Stomach (tissue), 4 donors: ENCODE results near the gene EMC6.

Experiments used
- POLR2A ChIP-seq, 4 donors: fragments of 450-650 bp; IDR thresholded peaks; one replicate each; pipeline ENCODE4 v1.6.1; 2016; ENCODE audit warnings: antibody characterized with exemption in 4 of 4, control low read depth in 2 of 4, mild to moderate bottlenecking in 1 of 4, moderate library complexity in 1 of 4
- TF ChIP-seq, protein P1 (sequence below), 7 experiments: fragments of 450-650 bp in 4 of 7; fragments of 200-600 bp in 3 of 7; sonication (generic) in 3 of 7; IDR thresholded peaks; one replicate each; pipeline ENCODE4 v1.5.1; 2016 to 2019; ENCODE audit warnings: antibody characterized with exemption in 7 of 7, control low read depth in 2 of 7, mild to moderate bottlenecking in 1 of 7

DNA sequence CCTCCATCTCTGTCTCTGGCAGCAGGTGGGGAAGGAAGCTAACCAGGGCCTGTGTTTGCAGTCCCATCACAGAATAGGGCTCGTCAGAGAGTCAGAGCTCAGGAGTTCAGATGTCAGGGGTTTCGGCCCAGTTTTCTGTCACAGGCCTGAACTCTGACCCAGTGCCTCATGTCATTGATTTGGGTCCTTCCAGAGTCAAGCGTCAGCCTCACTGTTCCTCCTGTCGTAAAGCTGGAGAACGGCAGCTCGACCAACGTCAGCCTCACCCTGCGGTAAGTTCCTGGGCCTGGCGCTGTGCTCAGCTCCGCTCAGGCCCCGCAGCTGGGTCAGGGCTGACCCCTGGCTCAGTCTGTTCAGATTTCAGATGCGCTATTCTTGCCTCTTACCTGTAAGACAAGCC, 21.4 kb upstream of the EMC6 start:
- TF ChIP-seq, protein P1, sequence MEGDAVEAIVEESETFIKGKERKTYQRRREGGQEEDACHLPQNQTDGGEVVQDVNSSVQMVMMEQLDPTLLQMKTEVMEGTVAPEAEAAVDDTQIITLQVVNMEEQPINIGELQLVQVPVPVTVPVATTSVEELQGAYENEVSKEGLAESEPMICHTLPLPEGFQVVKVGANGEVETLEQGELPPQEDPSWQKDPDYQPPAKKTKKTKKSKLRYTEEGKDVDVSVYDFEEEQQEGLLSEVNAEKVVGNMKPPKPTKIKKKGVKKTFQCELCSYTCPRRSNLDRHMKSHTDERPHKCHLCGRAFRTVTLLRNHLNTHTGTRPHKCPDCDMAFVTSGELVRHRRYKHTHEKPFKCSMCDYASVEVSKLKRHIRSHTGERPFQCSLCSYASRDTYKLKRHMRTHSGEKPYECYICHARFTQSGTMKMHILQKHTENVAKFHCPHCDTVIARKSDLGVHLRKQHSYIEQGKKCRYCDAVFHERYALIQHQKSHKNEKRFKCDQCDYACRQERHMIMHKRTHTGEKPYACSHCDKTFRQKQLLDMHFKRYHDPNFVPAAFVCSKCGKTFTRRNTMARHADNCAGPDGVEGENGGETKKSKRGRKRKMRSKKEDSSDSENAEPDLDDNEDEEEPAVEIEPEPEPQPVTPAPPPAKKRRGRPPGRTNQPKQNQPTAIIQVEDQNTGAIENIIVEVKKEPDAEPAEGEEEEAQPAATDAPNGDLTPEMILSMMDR (IDR thresholded peaks at IDR 0.05) = no peak
- TF ChIP-seq POLR2A (IDR thresholded peaks at IDR 0.05) = no peak
